Ovary (tissue), 9 donors: ENCODE measurements around the gene GPN1. TPM values are rescaled to one million over a fixed set of nuclear protein-coding genes. Genes with fewer than 3 reads are reported as not detected.
A peak's percentile ranks its signal among the peaks of the same experiment; 100 is the strongest.
"Not testable (repeated sequence)": the region's sequence is repeated elsewhere in the genome, so short reads cannot be mapped to it uniquely, and the experiment has no call there.

Experiments
- DNase-seq, 5 donors: peaks; one replicate each; pipeline ENCODE4 v3.0.0-alpha.2; 2019 to 2020
- H3K27ac ChIP-seq, 2 donors: fragments of 200-600 bp; one replicate each; pipeline versions ENCODE4 v1.5.1 to v1.8.0; 2019 to 2022
- H3K27me3 ChIP-seq: fragments of 200-600 bp; one replicate; pipeline ENCODE4 v1.8.0; 2022
- H3K36me3 ChIP-seq: fragments of 200-600 bp; sonication (generic); one replicate; pipeline ENCODE4 v1.5.1; 2019
- H3K4me1 ChIP-seq: one replicate; pipeline ENCODE4 v1.8.1; 2013; ENCODE audit warnings: mild to moderate bottlenecking, moderate library complexity; ENCODE audit not compliant: insufficient read depth
- H3K4me3 ChIP-seq: fragments of 200-600 bp; sonication (generic); one replicate; pipeline ENCODE4 v1.5.1; 2017
- H3K9me3 ChIP-seq, 2 donors: fragments of 200-600 bp in 1 of 2; sonication (generic) in 1 of 2; one replicate each; pipeline versions ENCODE4 v1.5.1 to v1.8.1; 2013 to 2019; ENCODE audit warnings: mild to moderate bottlenecking in 1 of 2, moderate library complexity in 1 of 2
- CTCF ChIP-seq, 3 donors: fragments of 450-650 bp in 2 of 3; fragments of 200-600 bp in 1 of 3; IDR thresholded peaks; one replicate each; pipeline versions ENCODE4 v1.5.1 to v1.8.0; 2016 to 2022; ENCODE audit warnings: antibody characterized with exemption in 3 of 3, mild to moderate bottlenecking in 1 of 3
- EP300 ChIP-seq: sonication (generic); formaldehyde crosslinking; IDR thresholded peaks from one replicate; pipeline ENCODE4 v1.6.1; 2017; ENCODE audit warnings: antibody characterized with exemption
- POLR2A ChIP-seq: fragments of 450-650 bp; IDR thresholded peaks from one replicate; pipeline ENCODE4 v1.6.1; 2017; ENCODE audit warnings: antibody characterized with exemption, mild to moderate bottlenecking, moderate library complexity
- WGBS, 3 donors: extraction: QIAGEN DNeasy Blood & Tissue Kit in 1 of 3; methylation state at CpG; one replicate each; pipeline versions ENCODE4 v1.1.5 to v1.1.7; 2013 to 2017; 5-methylcytosine and 5-hydroxymethylcytosine counted together
- intact Hi-C, 4 donors: fragments of 100-400 bp; cut with DNase I; formaldehyde crosslinking; loops; one replicate each; pipeline versions ENCODE4 v1.11.0 to v1.15.1; 2022 to 2023
- polyA plus RNA-seq, 2 donors: library from polyadenylated mRNA; stranded (reverse); fragments of 200-250 nt in 1 of 2; fragments of 350-450 nt in 1 of 2; fragmentation: Illumina TruSeq in 1 of 2; extraction: RNeasy Lipid Tissue Mini Kit (QIAGEN cat#74804) in 1 of 2; gene quantifications; one replicate each; pipeline ENCODE4 v1.2.3, GENCODE V29; 2013 to 2014
- total RNA-seq, 7 donors: library from RNA; depleted of rRNA in 2 of 7; stranded (reverse); fragments of >200 nt in 2 of 7; fragmentation: NEBNext Ultra II Directional in 3 of 7; extraction: Animal tissue kit (Norgen Biotek cat#: 25700) in 3 of 7; gene quantifications; one replicate each; pipeline versions ENCODE4 v1.1.0 to v1.2.4, GENCODE V29; 2016 to 2023
- donor health status: DM: no; HTN: no; CAD: no; lungs with moderate emphysema.
- donor health status: DM: no; HTN: no; CAD: no.
- donor health status: Bipolar disorder and iron deficiency.
- donor health status: DM: yes; HTN: yes; CAD: no.
- donor health status: DM: no; HTN: no; CAD: no.
- donor health status: DM: yes; HTN: yes; CAD: no.

The GPN1 gene
- total and polyA plus RNA-seq, 9 donors: 15.1 to 48.3 (median 21.4) TPM

- no peak for DNase-seq
- H3K4me3 ChIP-seq: no peak overlapping the region
- WGBS, 3 donors: 75 to 83% (median 81%) methylated on average over 3 of the region's 3 CpGs
- TF ChIP-seq EP300 (no peak), CTCF (IDR thresholded peaks at IDR 0.05) (no peak), POLR2A (no peak)
- intact Hi-C loops: no loop called here
- H3K27me3 ChIP-seq: no peaks in the 10 kb centered on the region
- H3K27ac ChIP-seq: no peak overlapping the region
- H3K36me3 ChIP-seq: no peaks in the 10 kb centered on the region
- H3K4me1 ChIP-seq: peaks cover 1% of the 10 kb centered on the region
- H3K9me3 ChIP-seq: no peaks in the 10 kb centered on the region
Observed at GRCh38 chr2:27622921-27623384, 5.9 kb upstream of the GPN1 start.

GRCh38 chr2:27624943-27625342 is 3.9 kb upstream of the GPN1 start:
- Histone ChIP-seq H3K27me3 (no peaks in the 10 kb centered on the region), H3K4me1 (peaks cover 8% of the 10 kb centered on the region), H3K27ac (no peak overlapping the region), H3K4me3 (no peak overlapping the region), H3K9me3 (no peaks in the 10 kb centered on the region), H3K36me3 (no peaks in the 10 kb centered on the region)
- intact Hi-C loops: loop anchor here in 1 of 4 donors (2.0 kb wide), 1 partner anchor 16 kb away; no protein-coding TSS in a partner anchor
- DNase-seq: no peak
- TF ChIP-seq POLR2A (no peak), EP300 (no peak), CTCF (IDR thresholded peaks at IDR 0.05) (no peak)

- H3K4me1 ChIP-seq, DNase-seq, H3K27me3 ChIP-seq, intact Hi-C loops, H3K9me3 ChIP-seq, H3K4me3 ChIP-seq, H3K36me3 ChIP-seq, H3K27ac ChIP-seq: not testable (repeated sequence)
- 91 to 93% (median 92%) methylated on average over 1 of the region's 1 CpG for WGBS, 3 donors
Observed at GRCh38 chr2:27626323-27626722, 2.5 kb upstream of the GPN1 start.

GRCh38 chr2:27626921-27627320 is 1.9 kb upstream of the GPN1 start:
- H3K27ac ChIP-seq, DNase-seq, H3K4me3 ChIP-seq, H3K4me1 ChIP-seq, H3K27me3 ChIP-seq, H3K36me3 ChIP-seq, intact Hi-C loops, H3K9me3 ChIP-seq: not testable (repeated sequence)
- 56 to 67% (median 57%) methylated on average over 3 of the region's 3 CpGs for WGBS, 3 donors

- H3K27ac ChIP-seq: peak overlapping the region in 1 of 2 donors; percentile 77
- H3K36me3 ChIP-seq: no peaks in the 10 kb centered on the region
- H3K4me3 ChIP-seq: peak overlapping the region; percentile 79
- DNase-seq: peak in 2 of 5 donors; percentile 9 to 15
- H3K27me3 ChIP-seq: no peaks in the 10 kb centered on the region
- 2 to 4% (median 3%) methylated on average over 21 of the region's 21 CpGs for WGBS, 3 donors
- H3K4me1 ChIP-seq: peaks cover 8% of the 10 kb centered on the region
- intact Hi-C loops: no loop called here
- no peaks in the 10 kb centered on the region for H3K9me3 ChIP-seq
- TF ChIP-seq CTCF (IDR thresholded peaks at IDR 0.05) (no peak), EP300 (no peak), POLR2A (no peak)
Observed at GRCh38 chr2:27627963-27628766, 685 bp upstream of the GPN1 start.

- H3K4me3 ChIP-seq, intact Hi-C loops, H3K36me3 ChIP-seq, H3K27ac ChIP-seq, H3K27me3 ChIP-seq, H3K4me1 ChIP-seq, DNase-seq, H3K9me3 ChIP-seq: not testable (repeated sequence)
- 94 to 100% (median 98%) methylated on average over 2 of the region's 2 CpGs for WGBS, 3 donors
Observed at GRCh38 chr2:27630257-27630656, 1.4 kb downstream of the GPN1 start.
